IPS-18a (cell line): ENCODE results near the gene TSACC.
"Not testable (repeated sequence)": the region's sequence is repeated elsewhere in the genome, so short reads cannot be mapped to it uniquely, and the experiment has no call there.

Source experiments
- H3K27ac ChIP-seq: one replicate; pipeline ENCODE4 v1.5.1; 2013; ENCODE audit warnings: low read length
- H3K27me3 ChIP-seq: one replicate; pipeline ENCODE4 v1.6.1; 2013; ENCODE audit warnings: mild to moderate bottlenecking, low read length; ENCODE audit not compliant: control insufficient read depth, insufficient read depth
- H3K36me3 ChIP-seq: one replicate; pipeline ENCODE4 v1.6.1; 2013; ENCODE audit warnings: low read depth, low read length; ENCODE audit not compliant: control insufficient read depth
- H3K4me1 ChIP-seq: one replicate; pipeline ENCODE4 v1.6.1; 2013; ENCODE audit warnings: low read depth, low read length; ENCODE audit not compliant: control insufficient read depth
- H3K4me3 ChIP-seq: one replicate; pipeline ENCODE4 v1.5.1; 2013; ENCODE audit warnings: low read length
- H3K9ac ChIP-seq: one replicate; pipeline ENCODE4 v1.6.1; 2013; ENCODE audit warnings: mild to moderate bottlenecking, low read length, moderate library complexity
- H3K9me3 ChIP-seq: one replicate; pipeline ENCODE4 v1.6.1; 2013; ENCODE audit warnings: low read depth, low read length; ENCODE audit not compliant: control insufficient read depth

Gene TSACC

DNA sequence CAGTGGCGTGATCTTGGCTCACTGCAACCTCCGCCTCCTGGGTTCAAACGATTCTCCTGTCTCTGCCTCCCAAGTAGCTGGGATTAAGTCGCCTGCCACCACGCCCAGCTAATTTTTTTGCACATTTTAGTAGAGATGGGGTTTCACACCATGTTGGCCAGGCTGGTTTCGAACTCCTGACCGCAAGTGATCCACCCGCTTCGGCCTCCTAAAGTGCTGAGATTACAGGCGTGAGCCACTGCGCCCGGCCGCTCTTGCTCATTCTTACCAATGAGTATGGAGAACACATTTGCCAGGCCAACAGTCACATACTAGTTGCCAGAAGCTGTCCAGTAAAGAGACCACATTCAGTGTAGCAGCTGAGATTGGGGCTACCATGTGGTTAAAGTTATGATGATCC, 14.2 kb downstream of the TSACC start:
- not testable (repeated sequence) for H3K4me1 ChIP-seq, H3K27me3 ChIP-seq, H3K36me3 ChIP-seq, H3K9ac ChIP-seq, H3K27ac ChIP-seq, H3K4me3 ChIP-seq, H3K9me3 ChIP-seq

DNA sequence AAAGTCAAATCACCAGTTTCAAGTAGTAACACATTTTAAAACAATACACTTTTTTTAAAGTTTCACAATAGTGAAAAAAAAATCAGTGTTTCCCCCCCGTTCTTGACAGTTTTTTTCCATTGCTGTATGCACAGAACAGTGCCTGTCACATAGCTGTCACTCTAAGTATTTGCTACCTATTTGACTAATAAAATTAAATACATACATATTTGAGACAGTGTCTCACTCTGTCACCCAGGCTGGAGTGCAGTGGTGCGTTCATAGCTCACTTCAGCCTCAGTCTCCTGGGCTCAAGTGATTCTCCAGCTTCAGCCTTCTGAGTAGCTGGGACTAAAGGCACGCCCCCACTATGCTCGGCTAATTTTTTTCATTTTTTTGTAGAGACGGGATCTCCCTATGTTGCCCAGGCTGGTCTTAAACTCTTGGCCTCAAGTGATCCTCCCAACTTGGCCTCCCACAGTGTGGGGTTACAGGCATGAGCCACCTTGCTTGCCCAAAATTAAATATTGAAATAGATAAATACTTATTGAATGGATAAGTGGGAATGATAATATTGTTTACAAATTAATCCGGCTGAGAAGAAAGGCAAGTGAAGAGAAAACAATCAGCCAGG, 18.0 kb downstream of the TSACC start:
- peaks cover 5% of the 10 kb centered on the region for H3K27me3 ChIP-seq
- no peaks in the 10 kb centered on the region for H3K9me3 ChIP-seq
- peaks cover 5% of the 10 kb centered on the region for H3K4me1 ChIP-seq
- H3K4me3 ChIP-seq: no peak overlapping the region
- H3K9ac ChIP-seq: no peak overlapping the region
- no peak overlapping the region for H3K27ac ChIP-seq
- H3K36me3 ChIP-seq: no peaks in the 10 kb centered on the region

DNA sequence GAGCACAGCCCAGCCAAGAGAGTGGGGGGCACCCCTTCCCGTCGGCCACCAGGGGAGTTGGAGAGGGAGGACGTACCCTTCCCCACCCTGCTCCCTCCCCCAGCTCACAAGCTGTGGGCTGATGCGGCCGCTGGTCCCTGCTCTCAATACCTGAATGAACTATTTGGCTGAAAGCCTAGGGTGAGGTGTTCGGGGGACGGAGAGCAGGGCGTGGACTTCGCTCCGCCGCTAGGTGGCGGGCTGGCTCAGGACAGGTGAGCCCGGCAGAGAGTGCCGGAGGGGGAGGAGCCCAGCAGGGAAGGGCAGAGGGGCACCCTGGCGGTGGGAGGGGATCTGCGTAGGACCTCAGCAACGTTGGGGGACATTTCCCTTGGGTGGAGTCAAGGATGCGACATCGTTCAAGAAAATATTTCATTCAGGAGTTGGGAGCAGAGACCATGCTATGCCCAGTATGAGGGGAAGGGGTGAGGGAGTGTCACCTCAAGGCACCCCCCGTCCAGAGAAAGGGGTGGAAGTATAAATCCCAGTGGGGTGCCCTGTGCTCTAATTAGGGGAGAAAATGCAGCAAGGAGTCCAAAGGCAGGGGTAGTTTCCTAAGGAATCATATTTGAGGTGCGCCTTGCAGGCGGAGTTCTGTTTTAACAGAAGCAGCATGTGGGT, 18.7 kb downstream of the TSACC start:
- Histone ChIP-seq H3K9ac (no peak overlapping the region), H3K4me3 (peak overlapping the region; percentile 73), H3K4me1 (peaks cover 5% of the 10 kb centered on the region), H3K36me3 (no peaks in the 10 kb centered on the region), H3K27me3 (peaks cover 5% of the 10 kb centered on the region), H3K9me3 (no peaks in the 10 kb centered on the region), H3K27ac (no peak overlapping the region)

DNA sequence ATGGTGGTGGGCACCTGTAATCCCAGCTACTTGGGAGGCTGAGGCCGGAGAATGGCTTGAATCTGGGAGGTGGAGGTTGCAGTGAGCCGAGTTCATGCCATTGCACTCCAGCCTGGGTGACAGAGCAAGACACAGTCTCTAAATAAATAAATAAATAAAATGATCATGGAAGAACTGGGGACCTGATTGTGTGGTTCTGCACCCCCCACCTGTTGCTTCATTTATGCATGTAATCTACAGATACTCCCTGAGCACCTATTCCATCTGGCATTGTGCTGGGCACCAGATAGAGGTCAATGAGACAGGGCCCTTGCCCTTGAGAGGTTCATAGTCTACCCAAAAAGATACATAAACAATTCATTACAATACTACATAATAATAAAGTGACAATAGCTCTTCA, 19.7 kb downstream of the TSACC start:
- no peaks in the 10 kb centered on the region for H3K36me3 ChIP-seq
- H3K9me3 ChIP-seq: no peaks in the 10 kb centered on the region
- no peak overlapping the region for H3K27ac ChIP-seq
- H3K4me3 ChIP-seq: no peak overlapping the region
- no peak overlapping the region for H3K9ac ChIP-seq
- peaks cover 5% of the 10 kb centered on the region for H3K27me3 ChIP-seq
- peaks cover 5% of the 10 kb centered on the region for H3K4me1 ChIP-seq

DNA sequence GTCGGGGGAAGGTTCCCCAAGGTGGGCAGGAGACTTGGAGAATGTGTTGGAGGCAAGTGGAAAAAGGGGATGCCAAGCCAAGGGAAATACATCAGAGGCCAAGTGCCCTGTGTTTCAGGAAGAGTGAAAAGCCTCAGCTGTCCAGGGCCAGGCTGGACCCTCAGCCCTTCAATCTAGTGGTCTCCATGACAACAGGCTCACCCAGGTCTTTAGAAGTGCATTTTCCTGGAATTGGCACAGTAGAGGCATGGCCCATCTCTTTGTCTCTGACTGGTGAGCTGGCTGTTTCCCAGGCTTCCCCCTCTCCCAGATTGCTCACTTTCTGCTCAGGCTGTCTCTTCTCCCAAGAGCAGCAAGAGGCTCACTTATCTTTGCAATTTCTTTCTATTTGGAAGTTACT, 20.3 kb downstream of the TSACC start:
- no peak overlapping the region for H3K27ac ChIP-seq
- no peak overlapping the region for H3K4me3 ChIP-seq
- H3K27me3 ChIP-seq: peaks cover 5% of the 10 kb centered on the region

DNA sequence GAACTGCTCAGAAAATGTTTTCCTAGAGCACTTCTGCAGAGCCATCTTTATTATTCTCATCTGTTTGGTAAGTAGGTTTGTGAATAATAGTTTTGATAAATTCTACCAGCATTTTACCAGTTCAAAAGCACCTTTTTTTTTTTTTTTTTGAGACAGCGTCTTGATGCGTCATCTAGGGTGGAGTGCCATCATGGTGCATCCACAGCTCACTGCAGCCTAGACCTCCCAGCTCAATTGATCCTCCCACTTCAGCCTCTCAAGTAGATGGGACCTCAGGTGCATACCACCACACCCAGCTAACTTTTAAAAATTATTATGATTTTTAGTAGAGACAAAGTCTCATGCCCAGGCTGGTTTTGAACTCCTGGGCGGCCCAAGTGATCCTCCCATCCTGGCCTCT, 20.9 kb downstream of the TSACC start:
- Histone ChIP-seq H3K4me3 (no peak overlapping the region), H3K4me1 (peaks cover 5% of the 10 kb centered on the region), H3K36me3 (no peaks in the 10 kb centered on the region), H3K9me3 (no peaks in the 10 kb centered on the region), H3K27me3 (peaks cover 5% of the 10 kb centered on the region), H3K27ac (no peak overlapping the region), H3K9ac (no peak overlapping the region)

More for the DNA sequence above, 20.3 kb downstream of the TSACC start:
- H3K36me3 ChIP-seq: no peaks in the 10 kb centered on the region
- H3K9me3 ChIP-seq: no peaks in the 10 kb centered on the region
- peaks cover 5% of the 10 kb centered on the region for H3K4me1 ChIP-seq
- no peak overlapping the region for H3K9ac ChIP-seq

DNA sequence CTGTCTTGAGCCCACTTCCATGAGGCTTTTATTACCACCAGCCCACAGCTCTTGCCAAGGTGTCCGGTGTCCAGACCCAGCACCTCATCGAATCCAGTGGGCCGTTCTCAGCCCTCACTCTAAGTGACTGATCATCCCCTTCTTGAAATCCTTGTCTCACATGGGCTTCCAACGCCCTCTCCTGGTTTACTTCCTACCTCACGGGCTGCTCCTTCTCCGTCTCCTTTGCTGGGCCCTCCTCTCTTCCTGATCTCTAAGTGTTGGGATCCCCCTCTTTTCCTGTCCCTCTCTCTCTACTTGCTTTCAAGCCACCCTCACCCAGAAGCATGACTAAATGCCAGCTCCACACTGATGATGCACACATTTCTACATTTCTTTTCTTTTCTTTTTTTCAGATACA, 21.6 kb downstream of the TSACC start:
- H3K9me3 ChIP-seq: no peaks in the 10 kb centered on the region
- peaks cover 5% of the 10 kb centered on the region for H3K27me3 ChIP-seq
- H3K27ac ChIP-seq: no peak overlapping the region
- peaks cover 5% of the 10 kb centered on the region for H3K4me1 ChIP-seq
- H3K9ac ChIP-seq: no peak overlapping the region
- H3K36me3 ChIP-seq: no peaks in the 10 kb centered on the region
- no peak overlapping the region for H3K4me3 ChIP-seq

DNA sequence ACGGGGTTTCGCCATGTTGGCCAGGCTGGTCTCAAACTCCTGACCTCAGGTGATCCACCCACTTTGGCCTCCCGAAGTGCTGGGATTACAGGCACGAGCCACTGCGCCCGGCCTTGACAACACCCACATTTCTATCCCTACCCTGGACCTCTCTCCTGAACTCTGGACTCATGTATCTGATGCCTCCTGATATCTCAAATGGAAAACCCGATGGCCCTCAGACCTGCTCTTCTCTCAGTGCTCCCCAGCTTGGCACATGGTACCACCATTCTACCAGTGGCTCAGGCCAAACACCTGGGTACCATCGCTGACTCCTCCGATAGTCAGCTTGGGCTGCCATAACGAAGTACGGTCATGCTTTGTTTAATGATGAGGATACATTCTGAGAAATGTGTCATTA, 22.2 kb downstream of the TSACC start:
- Histone ChIP-seq H3K9ac (no peak overlapping the region), H3K4me1 (peaks cover 5% of the 10 kb centered on the region), H3K36me3 (no peaks in the 10 kb centered on the region), H3K4me3 (no peak overlapping the region), H3K27me3 (peaks cover 5% of the 10 kb centered on the region), H3K27ac (no peak overlapping the region), H3K9me3 (no peaks in the 10 kb centered on the region)

DNA sequence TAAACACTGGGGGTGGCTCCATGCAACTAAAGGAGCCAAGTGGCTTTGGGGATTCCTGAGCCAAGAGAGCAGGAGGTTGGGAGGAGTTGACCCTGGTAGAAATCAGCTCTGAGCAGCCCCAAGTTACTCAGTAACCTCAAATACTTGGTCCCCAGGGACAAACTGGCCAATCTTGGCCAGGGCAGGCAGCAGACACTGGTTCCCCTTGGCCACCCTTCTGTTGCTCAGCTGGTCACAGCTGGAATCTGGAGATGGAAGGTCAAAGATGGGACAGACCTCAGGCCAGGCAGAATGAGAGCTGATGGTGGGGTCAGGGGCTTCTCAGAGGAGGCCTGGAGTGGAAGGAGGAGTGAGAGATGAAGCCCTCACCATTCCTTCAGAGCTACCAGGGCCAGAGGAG, 27.4 kb downstream of the TSACC start:
- Histone ChIP-seq H3K9me3 (no peaks in the 10 kb centered on the region), H3K9ac (no peak overlapping the region), H3K4me3 (no peak overlapping the region), H3K27me3 (peaks cover 30% of the 10 kb centered on the region), H3K36me3 (no peaks in the 10 kb centered on the region), H3K4me1 (peaks cover 8% of the 10 kb centered on the region), H3K27ac (no peak overlapping the region)

DNA sequence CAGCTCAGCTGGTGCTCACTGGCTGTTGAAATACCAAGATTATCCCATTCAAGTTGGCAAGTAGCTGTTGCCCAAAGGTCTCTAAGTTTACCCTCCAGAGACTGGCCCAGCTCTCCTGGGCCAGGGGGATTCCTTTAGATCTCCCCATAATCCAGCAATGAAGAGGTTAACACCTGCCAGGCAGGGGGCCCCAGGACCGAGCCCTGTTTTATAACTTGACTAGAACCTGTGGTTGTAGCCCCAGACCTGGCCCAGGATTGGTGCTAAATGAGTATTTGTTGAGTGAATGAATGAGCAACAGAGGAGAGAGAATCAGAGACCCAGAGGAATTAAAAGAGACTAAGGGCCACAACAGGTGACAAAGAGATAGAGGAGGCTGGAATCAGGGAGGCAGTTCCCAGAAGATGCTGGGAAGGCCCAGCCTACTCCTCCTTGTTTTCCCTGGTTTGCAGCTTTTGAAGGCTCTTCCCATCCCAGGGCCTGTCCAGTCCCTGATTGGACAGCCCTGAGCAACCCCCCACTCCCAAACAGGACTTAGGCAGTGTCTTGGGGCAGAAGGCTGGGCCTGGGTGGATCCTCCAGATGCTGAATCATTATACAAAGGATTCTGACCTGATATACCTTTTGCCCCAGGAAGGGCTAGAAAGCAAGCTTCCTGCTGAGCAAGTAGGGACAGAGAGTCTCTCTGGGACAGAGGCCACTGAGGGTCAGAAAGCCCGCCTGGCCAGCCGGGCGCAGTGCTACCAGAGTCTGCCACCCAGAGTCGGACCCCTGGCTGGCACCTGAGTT, 28.2 kb downstream of the TSACC start:
- Histone ChIP-seq H3K4me1 (peaks cover 8% of the 10 kb centered on the region), H3K9me3 (no peaks in the 10 kb centered on the region), H3K27me3 (peaks cover 32% of the 10 kb centered on the region), H3K4me3 (no peak overlapping the region), H3K9ac (no peak overlapping the region), H3K27ac (no peak overlapping the region), H3K36me3 (no peaks in the 10 kb centered on the region)

DNA sequence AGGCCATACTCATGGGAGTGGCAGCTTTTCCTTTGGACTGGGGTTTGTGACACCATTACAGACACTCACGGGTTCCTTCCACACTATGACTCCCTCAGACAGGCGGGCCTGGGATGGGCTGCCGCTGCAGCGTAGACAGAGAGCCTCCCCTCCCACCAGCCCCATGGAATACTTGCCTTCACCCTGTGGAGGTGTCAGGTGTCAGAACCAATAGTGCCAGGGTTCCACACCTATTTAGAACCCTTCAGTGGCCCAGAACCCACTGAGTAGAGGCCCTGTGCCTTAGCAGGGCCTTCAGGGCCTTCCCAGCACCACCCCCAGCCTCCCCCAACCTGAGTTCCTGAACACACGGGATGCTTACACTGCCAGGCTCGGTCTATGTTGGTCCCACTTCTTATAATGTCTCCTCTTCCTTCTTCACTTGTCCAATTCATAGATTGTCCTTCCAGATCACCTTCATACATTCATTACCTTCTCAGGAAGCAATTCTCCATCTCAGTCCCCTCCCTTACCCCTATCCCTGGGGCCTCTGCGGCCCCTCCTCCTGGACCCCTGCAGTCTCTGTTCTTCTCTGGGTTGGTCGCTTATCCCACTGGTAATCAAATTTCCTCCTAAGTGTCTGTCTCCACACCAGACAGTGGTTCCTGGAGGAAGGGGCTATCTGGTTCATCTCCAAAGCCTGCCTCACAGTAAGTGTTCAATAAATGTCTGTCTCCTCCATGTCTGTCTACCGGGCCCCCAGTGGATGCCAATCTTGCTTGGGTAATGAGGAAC, 29.2 kb downstream of the TSACC start:
- Histone ChIP-seq H3K4me3 (no peak overlapping the region), H3K9me3 (no peaks in the 10 kb centered on the region), H3K27me3 (peaks cover 32% of the 10 kb centered on the region), H3K4me1 (peaks cover 8% of the 10 kb centered on the region), H3K9ac (no peak overlapping the region), H3K27ac (no peak overlapping the region), H3K36me3 (no peaks in the 10 kb centered on the region)
